IMR-90 (cell line): ENCODE measurements around the gene NPAS3. TPM values are rescaled to one million over a fixed set of nuclear protein-coding genes. Genes with fewer than 3 reads are reported as not detected.

ENCODE experiments used
- ATAC-seq: fragments of 200-7000 bp; cut with Tn5 transposase; 2 replicates; pipeline ENCODE4 v1.9.1; 2020; ENCODE audit warnings: low read depth, mild to moderate bottlenecking, moderate library complexity
- BruUV-seq: library from RNA; stranded (reverse); fragments of 400-500 nt; replicated peaks from 2 replicates; lab custom pipeline; 2021; lab: Mats Ljungman, UMichigan
- CTCF ChIA-PET: fragments of 300-600 bp; formaldehyde crosslinking; extraction: SDS; loops from one replicate; lab custom pipeline; 2021; ENCODE audit warnings: antibody characterized with exemption; lab: Yijun Ruan, JAX
- POLR2A ChIA-PET: fragments of 300-600 bp; sonication (Branson Sonifier 250); formaldehyde crosslinking; loops from one replicate; lab custom pipeline; 2022; ENCODE audit warnings: antibody characterized with exemption; ENCODE audit not compliant: unreplicated experiment; lab: Charles Lee
- DNase-seq: peaks from one replicate; pipeline ENCODE4 v3.0.0; 2013
- H2AFZ ChIP-seq: replicated peaks from 2 replicates; pipeline ENCODE3; 2013; ENCODE audit warnings: low read length, mild to moderate bottlenecking; ENCODE audit not compliant: poor library complexity
- H2AK5ac ChIP-seq: 2 replicates; pipeline ENCODE4 v1.6.1; 2013; ENCODE audit warnings: low read depth, low read length, inconsistent platforms
- H2AK9ac ChIP-seq: replicated peaks from 2 replicates; pipeline ENCODE3; 2013; ENCODE audit warnings: mild to moderate bottlenecking, low read depth, low read length, moderate library complexity; ENCODE audit not compliant: poor library complexity
- H2BK120ac ChIP-seq: 2 replicates; pipeline ENCODE4 v1.6.1; 2013; ENCODE audit warnings: low read depth, low read length, inconsistent platforms
- H2BK15ac ChIP-seq: 3 replicates; pipeline ENCODE4 v1.6.1; 2013; ENCODE audit warnings: low read depth, low read length, inconsistent platforms
- H2BK20ac ChIP-seq: 2 replicates; pipeline ENCODE4 v1.6.1; 2013; ENCODE audit warnings: low read depth, mild to moderate bottlenecking, inconsistent platforms, low read length, moderate library complexity
- H2BK5ac ChIP-seq: 2 replicates; pipeline ENCODE4 v1.6.1; 2013; ENCODE audit warnings: mild to moderate bottlenecking, low read depth, low read length, inconsistent platforms; ENCODE audit not compliant: poor library complexity, severe bottlenecking
- H3K14ac ChIP-seq: replicated peaks from 2 replicates; pipeline ENCODE4 v1.6.1; 2013; ENCODE audit warnings: low read depth, low read length, inconsistent platforms
- H3K18ac ChIP-seq: 2 replicates; pipeline ENCODE4 v1.6.1; 2013; ENCODE audit warnings: low read depth, low read length, control low read depth
- H3K23ac ChIP-seq: 2 replicates; pipeline ENCODE4 v1.6.1; 2013; ENCODE audit warnings: low read depth, low read length, inconsistent platforms
- H3K27ac ChIP-seq: 2 replicates; pipeline ENCODE4 v1.5.1; 2013; ENCODE audit warnings: mild to moderate bottlenecking, control low read depth, low read length; ENCODE audit not compliant: insufficient read depth
- H3K27me3 ChIP-seq: 2 replicates; pipeline ENCODE4 v1.6.1; 2013; ENCODE audit warnings: low read length; ENCODE audit not compliant: control insufficient read depth, insufficient read depth
- H3K36me3 ChIP-seq: 2 replicates; pipeline ENCODE4 v1.6.1; 2013; ENCODE audit warnings: low read length, mixed read lengths; ENCODE audit not compliant: control insufficient read depth, insufficient read depth
- H3K4ac ChIP-seq: 2 replicates; pipeline ENCODE4 v1.6.1; 2013; ENCODE audit warnings: low read depth, low read length, inconsistent platforms
- H3K4me1 ChIP-seq: 2 replicates; pipeline ENCODE4 v1.6.1; 2013; ENCODE audit warnings: low read length, mixed read lengths; ENCODE audit not compliant: control insufficient read depth, insufficient read depth
- H3K4me2 ChIP-seq: 2 replicates; pipeline ENCODE4 v1.6.1; 2013; ENCODE audit warnings: low read depth, mild to moderate bottlenecking, control low read depth, low read length, moderate library complexity
- H3K4me3 ChIP-seq: 2 replicates; pipeline ENCODE4 v1.5.1; 2013; ENCODE audit warnings: low read depth, mild to moderate bottlenecking, control low read depth, low read length, moderate library complexity; ENCODE audit not compliant: insufficient read depth
- H3K56ac ChIP-seq: 2 replicates; pipeline ENCODE4 v1.6.1; 2013; ENCODE audit warnings: low read length, inconsistent platforms; ENCODE audit not compliant: insufficient read depth; ENCODE audit errors: extremely low read depth
- H3K79me1 ChIP-seq, 2 experiments: 2 replicates each; pipeline ENCODE4 v1.6.1; 2013; ENCODE audit warnings: low read length in 2 of 2, inconsistent platforms in 1 of 2, low read depth in 1 of 2
- H3K9ac ChIP-seq: 2 replicates; pipeline ENCODE4 v1.6.1; 2013; ENCODE audit warnings: low read depth, low read length, control low read depth
- H3K9me1 ChIP-seq: 2 replicates; pipeline ENCODE4 v1.6.1; 2013; ENCODE audit warnings: low read length, inconsistent platforms; ENCODE audit not compliant: insufficient read depth
- H3K9me3 ChIP-seq: 2 replicates; pipeline ENCODE4 v1.6.1; 2013; ENCODE audit warnings: low read length; ENCODE audit not compliant: control insufficient read depth, insufficient read depth
- H4K20me1 ChIP-seq: 2 replicates; pipeline ENCODE4 v1.6.1; 2013; ENCODE audit warnings: low read length, inconsistent platforms; ENCODE audit not compliant: insufficient read depth
- H4K5ac ChIP-seq: 2 replicates; pipeline ENCODE4 v1.6.1; 2013; ENCODE audit warnings: mild to moderate bottlenecking, low read depth, low read length, control low read depth
- H4K8ac ChIP-seq, 2 experiments: 2 replicates each; pipeline ENCODE4 v1.6.1; 2013; ENCODE audit warnings: low read depth in 2 of 2, low read length in 2 of 2, control low read depth in 1 of 2, inconsistent platforms in 1 of 2
- H4K91ac ChIP-seq: 2 replicates; pipeline ENCODE4 v1.6.1; 2013; ENCODE audit warnings: low read depth, low read length, inconsistent platforms; ENCODE audit not compliant: insufficient read depth
- CEBPB ChIP-seq: IDR thresholded peaks from 2 replicates; pipeline ENCODE4 v1.6.1; 2012; ENCODE audit warnings: low read depth, low read length, improper control_type of control experiment
- CHD1 ChIP-seq: IDR thresholded peaks from 2 replicates; pipeline ENCODE4 v1.6.1; 2012; ENCODE audit warnings: low read depth, low read length, improper control_type of control experiment
- ELK1 ChIP-seq: fragments of 150-350 bp; IDR thresholded peaks from 2 replicates; pipeline ENCODE4 v1.6.1; 2016; ENCODE audit warnings: low read depth, mild to moderate bottlenecking, low read length, moderate library complexity, borderline replicate concordance
- MAFK ChIP-seq: IDR thresholded peaks from 2 replicates; pipeline ENCODE4 v1.6.1; 2012; ENCODE audit warnings: low read depth, low read length, improper control_type of control experiment
- MAZ ChIP-seq: IDR thresholded peaks from 2 replicates; pipeline ENCODE4 v1.6.1; 2012; ENCODE audit warnings: low read depth, mild to moderate bottlenecking, low read length, improper control_type of control experiment, moderate library complexity, borderline replicate concordance
- MXI1 ChIP-seq: IDR thresholded peaks from 2 replicates; pipeline ENCODE4 v1.6.1; 2012; ENCODE audit warnings: low read depth, mild to moderate bottlenecking, low read length, moderate library complexity, borderline replicate concordance
- POLR2A ChIP-seq: IDR thresholded peaks from 2 replicates; pipeline ENCODE4 v1.6.1; 2012; ENCODE audit warnings: mild to moderate bottlenecking, low read depth, low read length
- RAD21 ChIP-seq: IDR thresholded peaks from 2 replicates; pipeline ENCODE4 v1.6.1; 2012; ENCODE audit warnings: low read length, improper control_type of control experiment
- RCOR1 ChIP-seq: IDR thresholded peaks from 2 replicates; pipeline ENCODE4 v1.6.1; 2012; ENCODE audit warnings: mild to moderate bottlenecking, low read length, improper control_type of control experiment; ENCODE audit not compliant: insufficient replicate concordance
- SMC3 ChIP-seq: fragments of 150-350 bp; IDR thresholded peaks from 2 replicates; pipeline ENCODE4 v1.6.1; 2016; ENCODE audit warnings: low read depth, mild to moderate bottlenecking, antibody characterized with exemption, low read length, moderate library complexity
- USF2 ChIP-seq: fragments of 150-350 bp; IDR thresholded peaks from 2 replicates; pipeline ENCODE4 v1.6.1; 2017; ENCODE audit warnings: mild to moderate bottlenecking, antibody characterized with exemption, low read length, low read depth
- WGBS, 2 experiments: methylation state at CpG; one replicate each; pipeline versions ENCODE4 v1.1.5 to v1.1.7; 2013; ENCODE audit warnings: missing lambda C conversion rate in 2 of 2; ENCODE audit not compliant: insufficient read length in 1 of 2; ENCODE audit errors: extremely low coverage in 2 of 2; 5-methylcytosine and 5-hydroxymethylcytosine counted together
- dilution Hi-C: fragments of 300-500 bp; cut with HindIII; formaldehyde crosslinking; loops from one replicate; pipeline ENCODE4 v1.14.3; 2018; ENCODE audit warnings: low sequenced_read_pairs; ENCODE audit not compliant: unreplicated experiment
- in situ Hi-C: fragments of 300-500 bp; cut with MboI; formaldehyde crosslinking; loops from 3 replicates; pipeline ENCODE4 v1.14.3; 2019; ENCODE audit warnings: low sequenced_read_pairs, inconsistent platforms, mixed read lengths
- intact Hi-C: fragments of 100-400 bp; cut with micrococcal nuclease; formaldehyde crosslinking; loops from 2 replicates; pipeline ENCODE4 v1.10.0; 2022
- polyA plus RNA-seq, 3 experiments: library from polyadenylated mRNA; depleted of rRNA; stranded (reverse); fragments of >200 nt; gene quantifications; 2 replicates each; pipeline ENCODE4 v1.2.3, GENCODE V29; 2012; ENCODE audit warnings: low replicate concordance in 1 of 3
- total RNA-seq: library from RNA; depleted of rRNA; stranded (reverse); fragments of >200 nt; gene quantifications from 2 replicates; pipeline ENCODE4 v1.2.3, GENCODE V29; 2012

Gene NPAS3
- total and polyA plus RNA-seq, 2 of the 4 experiments (the other 2 are of a cell fraction), result not detected

- Histone ChIP-seq H3K56ac (no peak overlapping the region), H2BK20ac (no peak overlapping the region), H3K36me3 (no peaks in the 10 kb centered on the region), H4K20me1 (no peaks in the 10 kb centered on the region), H2BK15ac (no peak overlapping the region), H3K27ac (no peak overlapping the region), H4K8ac (no peak overlapping the region), H2AFZ (no peak overlapping the region), H3K9me1 (no peaks in the 10 kb centered on the region), H3K14ac (no peak overlapping the region), H2AK9ac (no peak overlapping the region), H3K9me3 (no peaks in the 10 kb centered on the region), H3K4me3 (no peak overlapping the region), H3K4ac (no peak overlapping the region), H2BK5ac (no peak overlapping the region), H3K9ac (no peak overlapping the region), H3K23ac (no peak overlapping the region), H2AK5ac (no peak overlapping the region), H3K18ac (no peak overlapping the region), H4K91ac (no peak overlapping the region), H3K4me2 (no peak overlapping the region), H3K79me1 (no peaks in the 10 kb centered on the region), H3K4me1 (no peaks in the 10 kb centered on the region), H2BK120ac (no peak overlapping the region), H3K27me3 (no peaks in the 10 kb centered on the region), H4K5ac (no peak overlapping the region)
- no peak for TF ChIP-seq CEBPB
- no peak for TF ChIP-seq SMC3
- no peak for TF ChIP-seq MAZ
- no peak for TF ChIP-seq CHD1
- no peak for TF ChIP-seq POLR2A
- TF ChIP-seq MXI1, result no peak
- no peak for TF ChIP-seq MAFK
- TF ChIP-seq RCOR1, result no peak
- no peak for TF ChIP-seq USF2
- no peak for TF ChIP-seq RAD21
- TF ChIP-seq ELK1, result no peak
- ChIA-PET POLR2A (no interaction called here), CTCF (no interaction called here)
- DNase-seq (no peak), ATAC-seq (no peak)
- dilution Hi-C loops, result no loop called here
- BruUV-seq, result no TSS peak
- intact Hi-C loops, result no loop called here
- no CpG with 5 or more reads among the region's 4 CpGs for WGBS, 2 experiments
- in situ Hi-C loops, result no loop called here
Observed at GRCh38 chr14:33290641-33291040, 352.0 kb downstream of the NPAS3 start.
